Neuronal stem cell (in vitro differentiated cells): ENCODE measurements around the gene PLCL2.

Experiments
- DNase-seq: peaks from one replicate; pipeline ENCODE4 v3.0.0-alpha.2; 2013; ENCODE audit warnings: low spot score
- H2AFZ ChIP-seq: one replicate; pipeline ENCODE4 v1.6.1; 2013; ENCODE audit warnings: mild to moderate bottlenecking, low read length, inconsistent platforms
- H2AK5ac ChIP-seq: 2 replicates; pipeline ENCODE4 v1.6.1; 2013; ENCODE audit warnings: low read depth, mild to moderate bottlenecking, inconsistent platforms, low read length, moderate library complexity, mixed read lengths
- H2BK120ac ChIP-seq: 2 replicates; pipeline ENCODE4 v1.6.1; 2013; ENCODE audit warnings: low read depth, mild to moderate bottlenecking, inconsistent platforms, low read length, moderate library complexity, mixed read lengths
- H2BK12ac ChIP-seq: one replicate; pipeline ENCODE4 v1.6.1; 2013; ENCODE audit warnings: low read length, inconsistent platforms
- H2BK15ac ChIP-seq: 2 replicates; pipeline ENCODE4 v1.6.1; 2013; ENCODE audit warnings: mild to moderate bottlenecking, low read length, inconsistent platforms, mixed read lengths
- H2BK5ac ChIP-seq: one replicate; pipeline ENCODE4 v1.6.1; 2013; ENCODE audit warnings: inconsistent platforms, mild to moderate bottlenecking, low read length, moderate library complexity
- H3K14ac ChIP-seq: one replicate; pipeline ENCODE4 v1.6.1; 2013; ENCODE audit warnings: low read length, inconsistent platforms
- H3K18ac ChIP-seq: 2 replicates; pipeline ENCODE4 v1.6.1; 2013; ENCODE audit warnings: low read length, inconsistent platforms
- H3K23ac ChIP-seq: 2 replicates; pipeline ENCODE4 v1.6.1; 2013; ENCODE audit warnings: low read depth, mild to moderate bottlenecking, mixed read lengths, low read length, inconsistent platforms; ENCODE audit not compliant: poor library complexity
- H3K27ac ChIP-seq: replicated peaks from 3 replicates; pipeline ENCODE4 v1.5.1; 2013; ENCODE audit warnings: low read length, inconsistent platforms
- H3K27me3 ChIP-seq, 3 experiments: 2 replicates each; pipeline ENCODE4 v1.6.1; 2013; ENCODE audit warnings: low read length in 3 of 3, mild to moderate bottlenecking in 2 of 3, inconsistent platforms in 1 of 3, low read depth in 1 of 3, mixed read lengths in 1 of 3, moderate library complexity in 1 of 3; ENCODE audit not compliant: control insufficient read depth in 3 of 3, insufficient read depth in 3 of 3
- H3K36me3 ChIP-seq, 2 donors: replicated peaks in 1 of 2; 2 replicates each; pipeline ENCODE4 v1.6.1; 2013; ENCODE audit warnings: low read length in 2 of 2; ENCODE audit not compliant: control insufficient read depth in 2 of 2, insufficient read depth in 2 of 2
- H3K4ac ChIP-seq: 2 replicates; pipeline ENCODE4 v1.6.1; 2013; ENCODE audit warnings: inconsistent platforms, mild to moderate bottlenecking, low read length, moderate library complexity
- H3K4me1 ChIP-seq, 2 donors: 1 replicate in 1 of 2; 2 replicates in 1 of 2; pipeline ENCODE4 v1.6.1; 2013; ENCODE audit warnings: low read length in 2 of 2, low read depth in 1 of 2; ENCODE audit not compliant: control insufficient read depth in 2 of 2, insufficient read depth in 1 of 2
- H3K4me2 ChIP-seq: one replicate; pipeline ENCODE4 v1.6.1; 2013; ENCODE audit warnings: mild to moderate bottlenecking, low read length, inconsistent platforms; ENCODE audit not compliant: insufficient read depth, poor library complexity, severe bottlenecking
- H3K4me3 ChIP-seq, 2 donors: 2 replicates each; pipeline ENCODE4 v1.5.1; 2013; ENCODE audit warnings: low read length in 2 of 2, mild to moderate bottlenecking in 2 of 2, inconsistent platforms in 1 of 2, moderate library complexity in 1 of 2
- H3K79me1 ChIP-seq: one replicate; pipeline ENCODE4 v1.6.1; 2013; ENCODE audit warnings: low read depth, mild to moderate bottlenecking, inconsistent platforms, low read length, moderate library complexity
- H3K9ac ChIP-seq: one replicate; pipeline ENCODE4 v1.6.1; 2013; ENCODE audit warnings: mild to moderate bottlenecking, low read depth, low read length, inconsistent platforms; ENCODE audit not compliant: poor library complexity
- H3K9me3 ChIP-seq, 2 donors: replicated peaks in 1 of 2; 2 replicates each; pipeline versions ENCODE3 to v1.6.1; 2013; ENCODE audit warnings: low read length in 2 of 2, mild to moderate bottlenecking in 2 of 2, inconsistent platforms in 1 of 2, low read depth in 1 of 2, mixed read lengths in 1 of 2, moderate library complexity in 1 of 2; ENCODE audit not compliant: control insufficient read depth in 2 of 2, insufficient read depth in 1 of 2
- H4K8ac ChIP-seq: one replicate; pipeline ENCODE4 v1.6.1; 2013; ENCODE audit warnings: low read depth, mild to moderate bottlenecking, inconsistent platforms, low read length, moderate library complexity
- H4K91ac ChIP-seq: one replicate; pipeline ENCODE4 v1.6.1; 2013; ENCODE audit warnings: low read length, low read depth, mild to moderate bottlenecking, inconsistent platforms; ENCODE audit not compliant: poor library complexity
- WGBS, 2 donors: extraction: QIAGEN DNeasy Blood & Tissue Kit; methylation state at CpG; one replicate each; pipeline ENCODE4 v1.1.7; 2013; ENCODE audit warnings: missing lambda C conversion rate in 2 of 2, mixed read lengths in 1 of 2; ENCODE audit not compliant: insufficient read length in 2 of 2, insufficient replicate concordance in 1 of 2; ENCODE audit errors: extremely low coverage in 2 of 2; 5-methylcytosine and 5-hydroxymethylcytosine counted together

PLCL2 gene

DNA sequence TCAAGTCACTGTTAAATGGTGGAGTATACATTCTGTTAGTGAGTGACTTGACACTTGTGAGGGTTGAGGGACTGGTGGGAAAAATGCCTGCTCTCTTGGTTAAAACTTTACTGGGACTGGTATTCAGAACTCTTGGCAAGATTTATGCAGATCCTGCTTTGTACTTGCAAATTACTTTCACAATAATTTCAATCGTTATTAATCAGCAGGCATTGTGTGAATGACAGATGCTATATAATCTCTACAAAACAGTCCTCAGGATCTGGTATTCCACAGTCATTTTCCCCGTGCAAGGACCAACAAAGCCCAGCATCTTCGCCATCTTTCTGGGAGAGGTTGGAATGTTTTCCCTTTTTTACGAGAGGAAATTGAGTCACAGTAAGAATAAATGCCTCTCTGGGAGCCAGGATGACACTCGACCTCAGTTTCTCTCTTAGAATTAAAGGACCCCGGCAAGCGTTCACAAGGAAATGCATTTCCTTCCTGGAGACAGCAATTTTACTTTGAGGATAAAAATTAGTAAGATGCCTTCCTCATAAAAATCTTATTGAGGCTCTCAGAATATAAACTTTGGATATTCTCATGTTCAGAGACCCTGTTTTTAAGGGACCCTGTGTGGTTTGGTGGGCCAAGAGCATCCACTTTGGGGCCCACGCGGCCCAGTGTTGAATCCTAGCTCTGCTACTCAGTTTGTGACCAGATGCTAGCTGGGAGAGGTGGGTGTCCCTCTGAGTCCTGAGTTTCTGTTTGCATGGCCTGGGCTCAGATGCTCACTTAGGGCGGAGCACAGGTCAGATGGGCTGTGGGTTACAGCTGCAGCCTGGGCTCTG lies 45.3 kb upstream of the PLCL2 start:
- DNase-seq: no peak
- Histone ChIP-seq H3K18ac (no peak overlapping the region), H2BK5ac (no peak overlapping the region), H4K8ac (no peak overlapping the region), H2AK5ac (no peak overlapping the region), H3K23ac (no peak overlapping the region), H3K79me1 (no peaks in the 10 kb centered on the region), H4K91ac (no peak overlapping the region), H3K4ac (no peak overlapping the region), H2BK12ac (no peak overlapping the region), H3K4me2 (no peak overlapping the region), H2BK120ac (no peak overlapping the region), H3K4me3 (no peak overlapping the region), H3K9me3 (no peaks in the 10 kb centered on the region), H3K9ac (no peak overlapping the region), H2AFZ (no peak overlapping the region), H3K14ac (no peak overlapping the region), H2BK15ac (no peak overlapping the region), H3K4me1 (peaks cover 3 to 4% of the 10 kb centered on the region in 2 donors), H3K27me3 (peaks cover 0 to 5% (median 0%) of the 10 kb centered on the region in 3 experiments), H3K27ac (no peak overlapping the region), H3K36me3 (no peaks in the 10 kb centered on the region)
- WGBS, 2 donors: no CpG with 5 or more reads among the region's 10 CpGs

DNA sequence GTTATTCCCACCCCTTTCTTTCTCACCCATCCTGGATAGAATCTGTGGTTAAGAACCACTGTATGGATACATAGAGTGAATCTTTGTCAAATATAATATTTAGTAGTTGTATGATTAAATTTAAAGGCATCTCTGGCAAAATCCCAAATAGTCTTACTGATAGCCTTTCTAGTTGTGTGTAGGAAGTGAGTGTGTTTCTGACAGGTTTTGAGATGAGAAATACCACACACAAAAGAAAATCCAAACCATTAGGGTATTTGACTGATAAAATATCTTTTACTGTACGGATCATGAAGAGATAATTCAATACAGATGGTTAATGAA lies 44.7 kb upstream of the PLCL2 start:
- no peaks in the 10 kb centered on the region for H3K9me3 ChIP-seq
- no peak for DNase-seq
- H3K79me1 ChIP-seq: no peaks in the 10 kb centered on the region
- H3K27me3 ChIP-seq: peaks cover 0 to 5% (median 0%) of the 10 kb centered on the region in 3 experiments
- no peak overlapping the region for H3K18ac ChIP-seq
- H2BK120ac ChIP-seq: no peak overlapping the region
- no peak overlapping the region for H2AK5ac ChIP-seq
- no peak overlapping the region for H3K4ac ChIP-seq
- H4K91ac ChIP-seq: no peak overlapping the region
- H4K8ac ChIP-seq: no peak overlapping the region
- no peak overlapping the region for H2AFZ ChIP-seq
- no peak overlapping the region for H3K4me2 ChIP-seq
- no peak overlapping the region for H2BK5ac ChIP-seq
- no peak overlapping the region for H3K9ac ChIP-seq
- WGBS, 2 donors: no CpG with 5 or more reads among the region's 1 CpG
- no peak overlapping the region for H3K27ac ChIP-seq
- no peak overlapping the region for H3K4me3 ChIP-seq
- no peak overlapping the region for H2BK12ac ChIP-seq
- no peak overlapping the region for H3K14ac ChIP-seq
- H3K23ac ChIP-seq: no peak overlapping the region
- no peak overlapping the region for H2BK15ac ChIP-seq
- no peaks in the 10 kb centered on the region for H3K36me3 ChIP-seq
- H3K4me1 ChIP-seq: peaks cover 3 to 4% of the 10 kb centered on the region in 2 donors

DNA sequence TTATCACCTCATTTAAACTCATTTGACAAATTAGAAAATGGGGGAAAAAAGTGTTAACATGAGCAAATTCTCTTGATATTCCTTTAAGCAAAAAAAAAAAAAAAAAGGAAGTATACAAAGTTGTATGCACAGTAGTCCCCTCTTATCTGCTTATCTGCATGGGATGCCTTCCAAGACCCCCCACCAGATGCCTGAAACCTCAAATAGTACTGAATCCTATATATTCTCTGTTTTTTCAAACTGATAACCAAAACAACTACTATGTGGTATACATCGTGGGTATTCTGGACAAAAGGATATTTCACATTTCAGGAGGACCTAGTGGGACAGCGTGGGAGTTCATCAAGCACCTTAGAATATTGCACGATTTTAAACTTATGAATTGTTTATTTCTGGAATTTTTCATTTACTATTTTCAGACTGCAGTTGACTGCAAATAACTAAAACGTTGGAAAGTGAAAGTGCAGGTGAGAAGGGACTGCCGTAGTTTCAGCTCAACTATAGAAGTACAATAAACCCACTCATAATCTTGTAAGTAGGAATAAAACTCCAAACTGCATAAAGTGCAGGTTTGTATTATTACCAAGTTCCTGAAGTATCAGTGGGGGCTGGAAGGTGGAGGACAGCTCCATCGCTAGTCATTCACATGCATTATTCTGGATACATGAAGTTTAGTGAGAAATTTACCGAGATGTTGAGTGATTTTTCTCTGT lies 43.6 kb upstream of the PLCL2 start:
- no peak overlapping the region for H3K4me3 ChIP-seq
- H3K27ac ChIP-seq: no peak overlapping the region
- H3K9ac ChIP-seq: no peak overlapping the region
- no peak overlapping the region for H4K8ac ChIP-seq
- no peak overlapping the region for H2BK12ac ChIP-seq
- H3K4me1 ChIP-seq: peaks cover 3 to 4% of the 10 kb centered on the region in 2 donors
- no peak overlapping the region for H2AK5ac ChIP-seq
- no peak for DNase-seq
- no peak overlapping the region for H2BK15ac ChIP-seq
- H2BK5ac ChIP-seq: no peak overlapping the region
- H3K4me2 ChIP-seq: no peak overlapping the region
- no peaks in the 10 kb centered on the region for H3K9me3 ChIP-seq
- H3K23ac ChIP-seq: no peak overlapping the region
- no peak overlapping the region for H4K91ac ChIP-seq
- H3K14ac ChIP-seq: no peak overlapping the region
- no CpG with 5 or more reads among the region's 7 CpGs for WGBS, 2 donors
- H3K4ac ChIP-seq: no peak overlapping the region
- H3K27me3 ChIP-seq: peaks cover 0 to 5% (median 0%) of the 10 kb centered on the region in 3 experiments
- no peaks in the 10 kb centered on the region for H3K79me1 ChIP-seq
- no peak overlapping the region for H3K18ac ChIP-seq
- no peak overlapping the region for H2BK120ac ChIP-seq
- H2AFZ ChIP-seq: no peak overlapping the region
- H3K36me3 ChIP-seq: no peaks in the 10 kb centered on the region

DNA sequence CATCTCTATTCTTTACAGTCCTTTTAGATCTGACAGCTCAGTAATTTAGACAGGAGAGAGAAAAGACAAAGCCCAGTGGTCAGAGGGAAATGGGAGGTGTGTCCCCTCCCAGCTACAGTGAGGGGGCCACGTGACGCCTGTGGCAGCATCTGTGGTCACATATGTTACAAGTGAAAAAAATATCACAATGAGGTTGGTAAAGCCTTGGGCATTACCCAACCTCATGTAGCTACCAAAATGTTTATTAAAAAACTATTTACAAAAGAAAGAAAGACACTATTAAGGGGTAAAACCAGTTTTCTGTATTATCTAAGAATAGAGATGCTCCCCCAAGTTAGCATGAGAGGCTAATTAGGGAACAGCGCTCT lies 42.9 kb upstream of the PLCL2 start:
- Histone ChIP-seq H2BK12ac (no peak overlapping the region), H2AK5ac (no peak overlapping the region), H3K18ac (no peak overlapping the region), H3K4me3 (no peak overlapping the region), H3K9ac (no peak overlapping the region), H3K9me3 (no peaks in the 10 kb centered on the region), H3K27me3 (peaks cover 0 to 5% (median 0%) of the 10 kb centered on the region in 3 experiments), H3K36me3 (no peaks in the 10 kb centered on the region), H2BK120ac (no peak overlapping the region), H3K27ac (no peak overlapping the region), H4K8ac (no peak overlapping the region), H2AFZ (no peak overlapping the region), H4K91ac (no peak overlapping the region), H3K4me1 (peaks cover 3 to 4% of the 10 kb centered on the region in 2 donors), H3K4me2 (no peak overlapping the region), H2BK5ac (no peak overlapping the region), H3K4ac (no peak overlapping the region), H3K14ac (no peak overlapping the region), H2BK15ac (no peak overlapping the region), H3K23ac (no peak overlapping the region), H3K79me1 (no peaks in the 10 kb centered on the region)
- no peak for DNase-seq
- WGBS, 2 donors: no CpG with 5 or more reads among the region's 3 CpGs
